GM21360 (cell line): ENCODE results near the gene CDH13.

Experiments used
- ATAC-seq: cut with Tn5 transposase; IDR thresholded peaks from one replicate; pipeline ENCODE4 v1.9.1; 2021; ENCODE audit warnings: mild to moderate bottlenecking, moderate library complexity; ENCODE audit not compliant: unreplicated experiment

Gene CDH13

GRCh38 chr16:83577078-83577745 is 950.4 kb downstream of the CDH13 start:
- no peak for ATAC-seq

GRCh38 chr16:83578171-83578570 is 951.4 kb downstream of the CDH13 start:
- no peak for ATAC-seq

- ATAC-seq: no peak
Measured at GRCh38 chr16:83579027-83579426, 952.3 kb downstream of the CDH13 start.

- ATAC-seq: no peak
Measured at GRCh38 chr16:83579436-83579835, 952.7 kb downstream of the CDH13 start.

- no peak for ATAC-seq
Measured at GRCh38 chr16:83581082-83581481, 954.3 kb downstream of the CDH13 start.

- ATAC-seq: no peak
Measured at GRCh38 chr16:83581994-83582747, 955.4 kb downstream of the CDH13 start.

GRCh38 chr16:83586036-83586435 is 959.3 kb downstream of the CDH13 start:
- ATAC-seq: no peak

- ATAC-seq: no peak
Measured at GRCh38 chr16:83586461-83587200, 959.9 kb downstream of the CDH13 start.

- no peak for ATAC-seq
Measured at GRCh38 chr16:83587201-83587600, 960.4 kb downstream of the CDH13 start.

GRCh38 chr16:83588070-83588469 is 961.3 kb downstream of the CDH13 start:
- no peak for ATAC-seq

- no peak for ATAC-seq
Measured at GRCh38 chr16:83589576-83589975, 962.8 kb downstream of the CDH13 start.

- ATAC-seq: no peak
Measured at GRCh38 chr16:83592778-83593177, 966.0 kb downstream of the CDH13 start.

GRCh38 chr16:83599789-83600462 is 973.2 kb downstream of the CDH13 start:
- no peak for ATAC-seq

GRCh38 chr16:83602761-83603722 is 976.3 kb downstream of the CDH13 start:
- no peak for ATAC-seq

- no peak for ATAC-seq
Measured at GRCh38 chr16:83603723-83604570, 977.2 kb downstream of the CDH13 start.

GRCh38 chr16:83606486-83607030 is 979.8 kb downstream of the CDH13 start:
- no peak for ATAC-seq

GRCh38 chr16:83609178-83609577 is 982.4 kb downstream of the CDH13 start:
- no peak for ATAC-seq

GRCh38 chr16:83615141-83615952 is 988.6 kb downstream of the CDH13 start:
- no peak for ATAC-seq
